GM21576 (cell line): ENCODE results near the gene RCAN3.

Source experiments
- ATAC-seq: cut with Tn5 transposase; IDR thresholded peaks from one replicate; pipeline ENCODE4 v1.9.1; 2021; ENCODE audit warnings: mild to moderate bottlenecking, moderate library complexity; ENCODE audit not compliant: unreplicated experiment

Gene RCAN3

GRCh38 chr1:24572301-24572700 lies 69.7 kb downstream of the RCAN3 start:
- no peak for ATAC-seq

GRCh38 chr1:24575905-24576587 lies 73.4 kb downstream of the RCAN3 start:
- no peak for ATAC-seq

- no peak for ATAC-seq
These were observed 76.2 kb downstream of the RCAN3 start for GRCh38 chr1:24578846-24579245.

- no peak for ATAC-seq
These were observed 78.1 kb downstream of the RCAN3 start for GRCh38 chr1:24580756-24581155.

- ATAC-seq: no peak
These were observed 81.6 kb downstream of the RCAN3 start for GRCh38 chr1:24584171-24584647.

- no peak for ATAC-seq
These were observed 83.5 kb downstream of the RCAN3 start for GRCh38 chr1:24586119-24586518.

- ATAC-seq: no peak
These were observed 84.6 kb downstream of the RCAN3 start for GRCh38 chr1:24586970-24587820.

GRCh38 chr1:24588573-24588972 lies 85.9 kb downstream of the RCAN3 start:
- ATAC-seq: no peak

- no peak for ATAC-seq
These were observed 86.6 kb downstream of the RCAN3 start for GRCh38 chr1:24589200-24589599.
